ENCODE data around the gene COCH. TPM values are rescaled to one million over a fixed set of nuclear protein-coding genes. Genes with fewer than 3 reads are reported as not detected.
"Not testable (repeated sequence)": the region's sequence is repeated elsewhere in the genome, so short reads cannot be mapped to it uniquely, and the experiment has no call there.

Gene COCH
- total RNA-seq, 1 experiment from 2014 or later: 6.7 TPM

- intact Hi-C loops (cut with micrococcal nuclease); H3K27me3 ChIP-seq (ENCODE audit: insufficient read depth, low read length); BruUV-seq (replicated peaks); RAD21 ChIA-PET (ENCODE audit: low non-redundant PET in 1 of 2, low total read pairs in 2 of 2, uncharacterized antibody in 2 of 2, unreplicated experiment in 2 of 2); H4K20me1 ChIP-seq (ENCODE audit: insufficient read depth); H3K9ac ChIP-seq (ENCODE audit: low read length); H3K4me3 ChIP-seq (replicated peaks in 1 of 2; ENCODE audit: low read depth in 1 of 2, low read length in 2 of 2); H3K9me3 ChIP-seq (ENCODE audit: control insufficient read depth in 1 of 2, insufficient read depth in 1 of 2, low read depth in 1 of 2, low read length in 2 of 2); H3K4me1 ChIP-seq (ENCODE audit: control insufficient read depth in 1 of 2, insufficient read depth in 2 of 2, low read length in 2 of 2); H3K4me2 ChIP-seq (ENCODE audit: low read length); DNase-seq (ENCODE audit: low read depth, low spot score); H3K27ac ChIP-seq (ENCODE audit: low read depth, low read length); ATAC-seq; POLR2A ChIA-PET; H3K9me2 ChIP-seq (ENCODE audit: insufficient read depth); H2AFZ ChIP-seq (ENCODE audit: low read depth, low read length, poor library complexity, severe bottlenecking): not testable (repeated sequence)
- Histone ChIP-seq H3K79me2 (ENCODE audit: insufficient read depth, low read length) (peaks cover 23% of the 10 kb centered on the region; the same call in 1 of the 2 replicates), H3K36me3 (ENCODE audit: control insufficient read depth in 1 of 2, insufficient read depth in 2 of 2, low read length in 2 of 2) (peaks cover 5 to 21% of the 10 kb centered on the region in 2 experiments; a peak in 2 of 4 replicates)
- CTCF ChIA-PET: interaction anchor here (1.3 kb wide), 1 partner anchor 10 kb away, joined by 3 read pairs; no protein-coding TSS in a partner anchor
Observed at GRCh38 chr14:30897121-30897520, 22.8 kb downstream of the COCH start.

GRCh38 chr14:30903285-30904124 is 29.1 kb downstream of the COCH start:
- Histone ChIP-seq H3K9ac (ENCODE audit: low read length) (no peak overlapping the region), H3K27ac (ENCODE audit: low read depth, low read length) (no peak overlapping the region), H3K9me2 (ENCODE audit: insufficient read depth) (no peaks in the 10 kb centered on the region), H3K4me2 (ENCODE audit: low read length) (no peak overlapping the region), H3K4me1 (ENCODE audit: control insufficient read depth in 1 of 2, insufficient read depth in 2 of 2, low read length in 2 of 2) (no peaks in the 10 kb centered on the region), H3K79me2 (ENCODE audit: insufficient read depth, low read length) (peaks cover 22% of the 10 kb centered on the region; the same call in 1 of the 2 replicates), H2AFZ (ENCODE audit: low read depth, low read length, poor library complexity, severe bottlenecking) (no peak overlapping the region), H3K9me3 (ENCODE audit: control insufficient read depth in 1 of 2, insufficient read depth in 1 of 2, low read depth in 1 of 2, low read length in 2 of 2) (no peaks in the 10 kb centered on the region), H3K4me3 (replicated peaks in 1 of 2; ENCODE audit: low read depth in 1 of 2, low read length in 2 of 2) (no peak overlapping the region), H4K20me1 (ENCODE audit: insufficient read depth) (no peaks in the 10 kb centered on the region; the same call in 1 of the 2 replicates), H3K36me3 (ENCODE audit: control insufficient read depth in 1 of 2, insufficient read depth in 2 of 2, low read length in 2 of 2) (peaks cover 15 to 22% of the 10 kb centered on the region in 2 experiments; a peak in 3 of 4 replicates), H3K27me3 (ENCODE audit: insufficient read depth, low read length) (no peaks in the 10 kb centered on the region)
- DNase-seq (ENCODE audit: low read depth, low spot score) (no peak), ATAC-seq (no peak)
- ChIA-PET RAD21 (ENCODE audit: low non-redundant PET in 1 of 2, low total read pairs in 2 of 2, uncharacterized antibody in 2 of 2, unreplicated experiment in 2 of 2) (no interaction called here), CTCF (no interaction called here), POLR2A (no interaction called here)
- no TSS peak for BruUV-seq (replicated peaks)
- intact Hi-C loops (cut with micrococcal nuclease): no loop called here
- no peak for TF ChIP-seq RAD21 (IDR thresholded peaks at IDR 0.05; ENCODE audit: low read depth)
- no peak for TF ChIP-seq TCF7L2 (IDR thresholded peaks at IDR 0.05; ENCODE audit: borderline replicate concordance, extremely low read depth, insufficient read depth, insufficient read length)
- no peak for TF ChIP-seq POLR2AphosphoS5 (IDR thresholded peaks at IDR 0.05; ENCODE audit: low read depth, low read length)
- TF ChIP-seq CBX3 (IDR thresholded peaks at IDR 0.05; ENCODE audit: low read depth): no peak
- TF ChIP-seq CEBPB (IDR thresholded peaks at IDR 0.05; ENCODE audit: low read depth): no peak
- TF ChIP-seq FOSL1 (IDR thresholded peaks at IDR 0.05; ENCODE audit: low read depth): no peak
- no peak for TF ChIP-seq SP1 (IDR thresholded peaks at IDR 0.05; ENCODE audit: low read depth)
- no peak for TF ChIP-seq YY1 (IDR thresholded peaks at IDR 0.05; ENCODE audit: extremely low read depth, insufficient replicate concordance, low read depth, low read length)
- TF ChIP-seq SRF (IDR thresholded peaks at IDR 0.05; ENCODE audit: low read depth): no peak
- no peak for TF ChIP-seq CTCF (IDR thresholded peaks at IDR 0.05 in 2 of 3, conservative IDR thresholded peaks at IDR 0.05 in 1 of 3; ENCODE audit: borderline replicate concordance in 1 of 3, insufficient read depth in 1 of 3, low read depth in 2 of 3, low read length in 2 of 3)

Measured in HCT116 (cell line).